ENCODE results near the gene RCHY1. TPM values are rescaled to one million over a fixed set of nuclear protein-coding genes. Genes with fewer than 3 reads are reported as not detected.
"Not testable (repeated sequence)": the region's sequence is repeated elsewhere in the genome, so short reads cannot be mapped to it uniquely, and the experiment has no call there.

Gene RCHY1
- total RNA-seq, 1 donor from 2014 or later: 39.5 TPM

GRCh38 chr4:75552452-75552851 lies 38.2 kb upstream of the RCHY1 start:
- Mint-ChIP-seq H3K27ac (no peak overlapping the region), H3K9me3 (ENCODE audit: low read depth) (peaks cover 4% of the 10 kb centered on the region), H3K36me3 (ENCODE audit: insufficient read depth) (peaks cover 2% of the 10 kb centered on the region), H3K27me3 (peaks cover 3% of the 10 kb centered on the region), H3K4me3 (ENCODE audit: low read depth) (no peak overlapping the region), H3K4me1 (ENCODE audit: low read depth) (peaks cover 10% of the 10 kb centered on the region)
- DNase-seq (ENCODE audit: low spot score, unreplicated experiment): no peak
- TF ChIP-seq CTCF (IDR thresholded peaks at IDR 0.05; ENCODE audit: unreplicated experiment): no peak

GRCh38 chr4:75549019-75549418 lies 34.8 kb upstream of the RCHY1 start:
- no peak for DNase-seq (ENCODE audit: low spot score, unreplicated experiment)
- Mint-ChIP-seq H3K9me3 (ENCODE audit: low read depth) (peaks cover 4% of the 10 kb centered on the region), H3K4me3 (ENCODE audit: low read depth) (no peak overlapping the region), H3K27me3 (no peaks in the 10 kb centered on the region), H3K36me3 (ENCODE audit: insufficient read depth) (peaks cover 3% of the 10 kb centered on the region), H3K4me1 (ENCODE audit: low read depth) (peaks cover 6% of the 10 kb centered on the region), H3K27ac (no peak overlapping the region)
- TF ChIP-seq CTCF (IDR thresholded peaks at IDR 0.05; ENCODE audit: unreplicated experiment): no peak

- TF ChIP-seq CTCF (IDR thresholded peaks at IDR 0.05; ENCODE audit: unreplicated experiment): no peak
- no peak overlapping the region for H3K4me3 Mint-ChIP-seq (ENCODE audit: low read depth)
- peaks cover 4% of the 10 kb centered on the region for H3K9me3 Mint-ChIP-seq (ENCODE audit: low read depth)
- no peak overlapping the region for H3K27ac Mint-ChIP-seq
- no peak for DNase-seq (ENCODE audit: low spot score, unreplicated experiment)
- peaks cover 4% of the 10 kb centered on the region for H3K4me1 Mint-ChIP-seq (ENCODE audit: low read depth)
- no peaks in the 10 kb centered on the region for H3K27me3 Mint-ChIP-seq
- H3K36me3 Mint-ChIP-seq (ENCODE audit: insufficient read depth): peaks cover 4% of the 10 kb centered on the region
Observed at GRCh38 chr4:75547647-75548387, 33.6 kb upstream of the RCHY1 start.

GRCh38 chr4:75545526-75545925 lies 31.3 kb upstream of the RCHY1 start:
- peaks cover 7% of the 10 kb centered on the region for H3K36me3 Mint-ChIP-seq (ENCODE audit: insufficient read depth)
- no peak for DNase-seq (ENCODE audit: low spot score, unreplicated experiment)
- peaks cover 4% of the 10 kb centered on the region for H3K9me3 Mint-ChIP-seq (ENCODE audit: low read depth)
- no peaks in the 10 kb centered on the region for H3K27me3 Mint-ChIP-seq
- H3K4me1 Mint-ChIP-seq (ENCODE audit: low read depth): peaks cover 4% of the 10 kb centered on the region
- no peak overlapping the region for H3K4me3 Mint-ChIP-seq (ENCODE audit: low read depth)
- no peak overlapping the region for H3K27ac Mint-ChIP-seq
- no peak for TF ChIP-seq CTCF (IDR thresholded peaks at IDR 0.05; ENCODE audit: unreplicated experiment)

- peaks cover 4% of the 10 kb centered on the region for H3K4me1 Mint-ChIP-seq (ENCODE audit: low read depth)
- no peak overlapping the region for H3K4me3 Mint-ChIP-seq (ENCODE audit: low read depth)
- peaks cover 7% of the 10 kb centered on the region for H3K36me3 Mint-ChIP-seq (ENCODE audit: insufficient read depth)
- H3K27ac Mint-ChIP-seq: no peak overlapping the region
- no peaks in the 10 kb centered on the region for H3K27me3 Mint-ChIP-seq
- DNase-seq (ENCODE audit: low spot score, unreplicated experiment): no peak
- TF ChIP-seq CTCF (IDR thresholded peaks at IDR 0.05; ENCODE audit: unreplicated experiment): no peak
- peaks cover 4% of the 10 kb centered on the region for H3K9me3 Mint-ChIP-seq (ENCODE audit: low read depth)
Observed at GRCh38 chr4:75544870-75545269, 30.7 kb upstream of the RCHY1 start.

GRCh38 chr4:75544220-75544619 lies 30.0 kb upstream of the RCHY1 start:
- not testable (repeated sequence) for H3K36me3 Mint-ChIP-seq (ENCODE audit: insufficient read depth); H3K27ac Mint-ChIP-seq; H3K27me3 Mint-ChIP-seq; H3K4me3 Mint-ChIP-seq (ENCODE audit: low read depth); H3K4me1 Mint-ChIP-seq (ENCODE audit: low read depth); DNase-seq (ENCODE audit: low spot score, unreplicated experiment); H3K9me3 Mint-ChIP-seq (ENCODE audit: low read depth)
